SK-N-SH (cell line): Measurements from ENCODE around the gene TEX12. TPM values are rescaled to one million over a fixed set of nuclear protein-coding genes. Genes with fewer than 3 reads are reported as not detected.

Experiments
- CTCF ChIA-PET: fragments of 300-600, 350-600 bp; formaldehyde crosslinking; extraction: SDS; loops from one replicate; lab custom pipeline; 2021; lab: Yijun Ruan, JAX
- POLR2A ChIA-PET: fragments of 350-600 bp; sonication (Branson Sonifier 250); formaldehyde crosslinking; extraction: SDS; loops from one replicate; lab custom pipeline; 2020; ENCODE audit warnings: antibody characterized with exemption, inconsistent platforms; lab: Yijun Ruan, JAX
- DNase-seq: peaks from one replicate; pipeline ENCODE4 v3.0.0; 2012
- H2AFZ ChIP-seq: fragments of 200-600 bp; sonication (generic); 2 replicates; pipeline ENCODE4 v1.8.1; 2016; ENCODE audit warnings: antibody characterized with exemption, mild to moderate bottlenecking, low read depth
- H3F3A ChIP-seq: fragments of 200-600 bp; sonication (generic); replicated peaks from 2 replicates; pipeline ENCODE3; 2016; ENCODE audit warnings: antibody characterized with exemption, mild to moderate bottlenecking; ENCODE audit not compliant: insufficient read depth
- H3K27ac ChIP-seq, 2 experiments: fragments of 200-500 bp in 1 of 2; fragments of 200-600 bp in 1 of 2; sonication (Bioruptor generic) in 1 of 2; sonication (generic), shearing (Covaris generic) in 1 of 2; 2 replicates each; pipeline versions ENCODE4 v1.5.1 to v1.6.1; 2014 to 2016; ENCODE audit warnings: low read depth in 2 of 2, inconsistent platforms in 1 of 2, low read length in 1 of 2, mild to moderate bottlenecking in 1 of 2, mixed read lengths in 1 of 2
- H3K27me3 ChIP-seq: fragments of 200-600 bp; sonication (generic), shearing (Covaris generic); 2 replicates; pipeline ENCODE4 v1.6.1; 2016; ENCODE audit warnings: mixed run types; ENCODE audit not compliant: insufficient read depth
- H3K36me3 ChIP-seq, 2 experiments: fragments of 200-500 bp in 1 of 2; fragments of 200-600 bp in 1 of 2; sonication (Bioruptor generic) in 1 of 2; sonication (generic) in 1 of 2; replicated peaks in 1 of 2; 2 replicates each; pipeline versions ENCODE3 to v1.5.1; 2014 to 2016; ENCODE audit warnings: low read length in 1 of 2, mild to moderate bottlenecking in 1 of 2; ENCODE audit not compliant: insufficient read depth in 2 of 2, control insufficient read depth in 1 of 2
- H3K4me1 ChIP-seq, 2 experiments: fragments of 200-500 bp in 1 of 2; fragments of 200-600 bp in 1 of 2; sonication (Bioruptor generic) in 1 of 2; sonication (generic), shearing (Covaris generic) in 1 of 2; 2 replicates each; pipeline versions ENCODE4 v1.5.1 to v1.6.1; 2014 to 2016; ENCODE audit warnings: low read depth in 1 of 2, low read length in 1 of 2, mixed run types in 1 of 2; ENCODE audit not compliant: insufficient read depth in 2 of 2, control insufficient read depth in 1 of 2
- H3K4me2 ChIP-seq: fragments of 200-600 bp; sonication (generic), shearing (Covaris generic); 2 replicates; pipeline ENCODE4 v1.6.1; 2017; ENCODE audit warnings: mixed run types
- H3K4me3 ChIP-seq, 2 experiments: fragments of 200-500 bp in 1 of 2; fragments of 200-600 bp in 1 of 2; sonication (Bioruptor generic) in 1 of 2; sonication (generic), shearing (Covaris generic) in 1 of 2; 2 replicates each; pipeline versions ENCODE4 v1.5.1 to v1.8.1; 2014 to 2016; ENCODE audit warnings: low read depth in 2 of 2, inconsistent platforms in 1 of 2, low read length in 1 of 2, mild to moderate bottlenecking in 1 of 2, mixed read lengths in 1 of 2, moderate library complexity in 1 of 2
- H3K79me2 ChIP-seq: fragments of 200-600 bp; sonication (generic); 2 replicates; pipeline ENCODE4 v1.8.1; 2017; ENCODE audit warnings: mild to moderate bottlenecking; ENCODE audit not compliant: insufficient read depth
- H3K9ac ChIP-seq: fragments of 200-600 bp; sonication (generic); 2 replicates; pipeline ENCODE4 v1.6.1; 2017; ENCODE audit warnings: mixed run types
- H3K9me2 ChIP-seq: fragments of 200-600 bp; sonication (generic); 2 replicates; pipeline ENCODE4 v1.6.1; 2017; ENCODE audit warnings: mixed run types
- H3K9me3 ChIP-seq: fragments of 200-600 bp; sonication (generic); 2 replicates; pipeline ENCODE4 v1.6.1; 2017; ENCODE audit warnings: mixed run types, mild to moderate bottlenecking, moderate library complexity
- H4K20me1 ChIP-seq: fragments of 200-600 bp; sonication (generic); 2 replicates; pipeline ENCODE4 v1.6.1; 2017; ENCODE audit warnings: mild to moderate bottlenecking, mixed run types; ENCODE audit not compliant: insufficient read depth
- CHD2 ChIP-seq: fragments of 150-350 bp; IDR thresholded peaks from 2 replicates; pipeline ENCODE4 v1.6.1; 2018; ENCODE audit warnings: low read length; ENCODE audit not compliant: partially characterized antibody
- EP300 ChIP-seq, 2 experiments: IDR thresholded peaks; 2 replicates each; pipeline versions ENCODE4 v1.4.0 to v1.6.1; 2012; ENCODE audit warnings: borderline replicate concordance in 1 of 2, low read depth in 1 of 2, low read length in 1 of 2
- EZH2phosphoT487 ChIP-seq: fragments of 200-600 bp; sonication (generic); IDR thresholded peaks from 2 replicates; pipeline ENCODE4 v1.6.1; 2017; ENCODE audit warnings: low read depth, mixed run types, mild to moderate bottlenecking, antibody characterized with exemption, moderate library complexity, borderline replicate concordance
- FOSL2 ChIP-seq: IDR thresholded peaks from 2 replicates; pipeline ENCODE4 v1.4.0; 2012; ENCODE audit warnings: low read depth, mild to moderate bottlenecking, moderate library complexity, borderline replicate concordance
- FOXJ3 ChIP-seq: sonication (generic); formaldehyde crosslinking; IDR thresholded peaks from 2 replicates; pipeline ENCODE4 v1.5.1; 2020; ENCODE audit warnings: mild to moderate bottlenecking, missing genetic modification reagents
- GABPA ChIP-seq: IDR thresholded peaks from 2 replicates; pipeline ENCODE4 v1.4.0; 2012; ENCODE audit warnings: low read depth, mild to moderate bottlenecking
- GATA2 ChIP-seq: sonication (generic); formaldehyde crosslinking; IDR thresholded peaks from 2 replicates; pipeline ENCODE4 v1.5.0; 2020; ENCODE audit warnings: mild to moderate bottlenecking, missing genetic modification reagents
- JUND ChIP-seq: IDR thresholded peaks from 2 replicates; pipeline ENCODE4 v1.4.0; 2012
- MEF2A ChIP-seq: IDR thresholded peaks from 2 replicates; pipeline ENCODE4 v1.4.0; 2012; ENCODE audit warnings: low read depth, borderline replicate concordance
- MXI1 ChIP-seq: IDR thresholded peaks from 2 replicates; pipeline ENCODE4 v1.6.1; 2012; ENCODE audit warnings: mild to moderate bottlenecking, low read depth, low read length, improper control_type of control experiment
- NRF1 ChIP-seq: IDR thresholded peaks from 2 replicates; pipeline ENCODE4 v1.6.1; 2012; ENCODE audit warnings: low read depth, mild to moderate bottlenecking, low read length
- POLR2AphosphoS5 ChIP-seq: IDR thresholded peaks from 2 replicates; pipeline ENCODE4 v1.6.1; 2012; ENCODE audit warnings: low read depth, low read length
- RAD21 ChIP-seq: IDR thresholded peaks from 2 replicates; pipeline ENCODE4 v1.6.1; 2012; ENCODE audit warnings: mild to moderate bottlenecking, low read length
- RCOR1 ChIP-seq: fragments of 150-350 bp; IDR thresholded peaks from 2 replicates; pipeline ENCODE4 v1.6.1; 2017; ENCODE audit warnings: antibody characterized with exemption, low read length
- RFX5 ChIP-seq: IDR thresholded peaks from 2 replicates; pipeline ENCODE4 v1.6.1; 2012; ENCODE audit warnings: mild to moderate bottlenecking, improper control_type of control experiment, low read length
- SIN3A ChIP-seq: IDR thresholded peaks from 2 replicates; pipeline ENCODE4 v1.6.1; 2012; ENCODE audit warnings: low read depth, mild to moderate bottlenecking, low read length, moderate library complexity, borderline replicate concordance
- SMC3 ChIP-seq: IDR thresholded peaks from 2 replicates; pipeline ENCODE4 v1.6.1; 2012; ENCODE audit warnings: low read depth, low read length, improper control_type of control experiment
- TCF12 ChIP-seq: IDR thresholded peaks from 2 replicates; pipeline ENCODE4 v1.4.0; 2012
- YY1 ChIP-seq: IDR thresholded peaks from 2 replicates; pipeline ENCODE4 v1.4.0; 2012; ENCODE audit warnings: low read depth, mild to moderate bottlenecking
- WGBS: methylation state at CpG from one replicate; pipeline ENCODE4 v1.1.6; 2017; ENCODE audit warnings: low lambda C conversion rate; 5-methylcytosine and 5-hydroxymethylcytosine counted together
- polyA plus RNA-seq, 3 experiments: library from polyadenylated mRNA; depleted of rRNA; stranded (reverse); fragments of >200 nt; gene quantifications; 2 replicates each; pipeline ENCODE4 v1.2.3, GENCODE V29; 2012
- TF ChIP-seq, protein P1 (sequence below): IDR thresholded peaks from 2 replicates; pipeline ENCODE4; 2012
- TF ChIP-seq, protein P2 (sequence below): IDR thresholded peaks from 2 replicates; pipeline ENCODE4 v1.4.0; 2012; ENCODE audit warnings: low read depth, borderline replicate concordance
- TF ChIP-seq, protein P3 (sequence below): IDR thresholded peaks from 2 replicates; pipeline ENCODE4 v1.4.0; 2012; ENCODE audit warnings: low read depth
- TF ChIP-seq, protein P4 (sequence below): IDR thresholded peaks from 2 replicates; pipeline ENCODE4 v1.4.0; 2012; ENCODE audit warnings: low read depth, borderline replicate concordance
- TF ChIP-seq, protein P5 (sequence below): fragments of 150-350 bp; IDR thresholded peaks from 2 replicates; pipeline ENCODE4 v1.6.1; 2016; ENCODE audit warnings: mild to moderate bottlenecking, low read depth, low read length

The TEX12 gene
- polyA plus RNA-seq, 1 of the 3 experiments (the other 2 are of a cell fraction): not detected

DNA sequence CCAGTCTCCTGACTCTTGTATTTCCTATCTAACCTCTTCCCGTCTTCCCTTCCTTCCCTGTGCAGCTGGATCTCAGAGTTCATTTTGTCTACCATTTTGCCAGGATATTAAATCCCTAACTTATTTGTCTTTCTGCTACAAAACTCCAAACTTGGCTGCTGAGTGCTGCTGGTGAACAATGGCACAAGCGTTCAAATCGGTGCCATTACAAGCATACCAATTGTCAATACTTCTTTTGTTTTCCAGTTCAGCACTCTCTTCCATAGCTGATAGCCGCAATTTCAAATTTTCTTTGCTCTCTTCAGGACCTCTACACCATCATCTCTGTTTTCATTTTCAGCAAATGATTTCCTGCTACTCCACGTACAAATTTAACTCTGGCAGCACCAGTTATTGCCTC, 16.7 kb upstream of the TEX12 start (continued):
- TF ChIP-seq EZH2phosphoT487 (no peak), NRF1 (no peak), TCF12 (no peak), GATA2 (no peak), RAD21 (no peak), POLR2AphosphoS5 (no peak), JUND (no peak), SMC3 (no peak), RCOR1 (no peak), EP300 (IDR thresholded peaks at IDR 0.05; ENCODE audit: borderline replicate concordance in 1 of 2, low read depth in 1 of 2, low read length in 1 of 2) (no peak)
- TF ChIP-seq, protein P1, sequence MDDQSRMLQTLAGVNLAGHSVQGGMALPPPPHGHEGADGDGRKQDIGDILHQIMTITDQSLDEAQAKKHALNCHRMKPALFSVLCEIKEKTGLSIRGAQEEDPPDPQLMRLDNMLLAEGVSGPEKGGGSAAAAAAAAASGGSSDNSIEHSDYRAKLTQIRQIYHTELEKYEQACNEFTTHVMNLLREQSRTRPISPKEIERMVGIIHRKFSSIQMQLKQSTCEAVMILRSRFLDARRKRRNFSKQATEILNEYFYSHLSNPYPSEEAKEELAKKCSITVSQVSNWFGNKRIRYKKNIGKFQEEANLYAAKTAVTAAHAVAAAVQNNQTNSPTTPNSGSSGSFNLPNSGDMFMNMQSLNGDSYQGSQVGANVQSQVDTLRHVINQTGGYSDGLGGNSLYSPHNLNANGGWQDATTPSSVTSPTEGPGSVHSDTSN: no peak
- TF ChIP-seq, protein P2, sequence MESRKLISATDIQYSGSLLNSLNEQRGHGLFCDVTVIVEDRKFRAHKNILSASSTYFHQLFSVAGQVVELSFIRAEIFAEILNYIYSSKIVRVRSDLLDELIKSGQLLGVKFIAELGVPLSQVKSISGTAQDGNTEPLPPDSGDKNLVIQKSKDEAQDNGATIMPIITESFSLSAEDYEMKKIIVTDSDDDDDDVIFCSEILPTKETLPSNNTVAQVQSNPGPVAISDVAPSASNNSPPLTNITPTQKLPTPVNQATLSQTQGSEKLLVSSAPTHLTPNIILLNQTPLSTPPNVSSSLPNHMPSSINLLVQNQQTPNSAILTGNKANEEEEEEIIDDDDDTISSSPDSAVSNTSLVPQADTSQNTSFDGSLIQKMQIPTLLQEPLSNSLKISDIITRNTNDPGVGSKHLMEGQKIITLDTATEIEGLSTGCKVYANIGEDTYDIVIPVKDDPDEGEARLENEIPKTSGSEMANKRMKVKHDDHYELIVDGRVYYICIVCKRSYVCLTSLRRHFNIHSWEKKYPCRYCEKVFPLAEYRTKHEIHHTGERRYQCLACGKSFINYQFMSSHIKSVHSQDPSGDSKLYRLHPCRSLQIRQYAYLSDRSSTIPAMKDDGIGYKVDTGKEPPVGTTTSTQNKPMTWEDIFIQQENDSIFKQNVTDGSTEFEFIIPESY: no peak

DNA sequence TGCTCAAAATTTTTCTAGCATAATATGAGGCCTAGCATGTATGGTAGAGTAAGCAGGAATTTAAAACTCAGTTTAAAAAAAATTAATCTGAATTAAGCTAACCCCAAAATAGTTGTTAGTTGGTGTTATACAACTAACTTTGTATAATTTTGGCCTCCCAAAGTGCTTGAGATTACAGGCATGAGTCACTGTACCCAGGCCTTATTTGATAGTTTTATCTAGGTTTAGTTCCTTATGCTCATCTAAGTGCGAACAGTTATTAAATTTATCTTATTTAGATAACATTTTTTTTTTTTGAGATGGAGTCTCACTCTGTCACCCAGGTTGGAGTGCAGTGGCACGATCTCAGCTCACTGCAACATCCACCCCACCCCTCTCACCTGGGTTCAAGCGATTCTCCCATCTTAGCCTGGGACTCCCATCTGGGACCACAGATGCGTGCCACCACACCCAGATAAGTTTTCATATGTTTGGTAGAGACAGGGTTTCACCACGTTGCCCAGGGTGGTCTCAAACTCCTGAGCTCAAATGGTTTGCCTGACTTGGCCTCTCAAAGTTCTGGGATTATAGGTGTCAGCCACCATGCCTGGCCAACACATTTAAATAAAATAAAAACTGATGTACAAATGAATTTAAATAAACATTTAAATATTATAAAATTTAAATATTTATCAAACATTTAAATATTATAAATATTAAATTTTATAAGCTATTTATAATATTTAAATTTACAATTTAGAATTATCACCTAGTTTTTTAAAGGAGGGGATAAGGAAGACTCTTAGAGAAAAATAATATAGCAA, 10.8 kb upstream of the TEX12 start:
- TF ChIP-seq FOSL2 (no peak), NRF1 (no peak), GABPA (no peak), CHD2 (no peak), MEF2A (no peak), RFX5 (no peak), MXI1 (no peak), SIN3A (no peak), FOXJ3 (CRISPR knock-in tag) (no peak), YY1 (no peak), EP300 (IDR thresholded peaks at IDR 0.05; ENCODE audit: borderline replicate concordance in 1 of 2, low read depth in 1 of 2, low read length in 1 of 2) (no peak)
- TF ChIP-seq, protein P3, sequence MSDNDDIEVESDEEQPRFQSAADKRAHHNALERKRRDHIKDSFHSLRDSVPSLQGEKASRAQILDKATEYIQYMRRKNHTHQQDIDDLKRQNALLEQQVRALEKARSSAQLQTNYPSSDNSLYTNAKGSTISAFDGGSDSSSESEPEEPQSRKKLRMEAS: no peak
- TF ChIP-seq, protein P4, sequence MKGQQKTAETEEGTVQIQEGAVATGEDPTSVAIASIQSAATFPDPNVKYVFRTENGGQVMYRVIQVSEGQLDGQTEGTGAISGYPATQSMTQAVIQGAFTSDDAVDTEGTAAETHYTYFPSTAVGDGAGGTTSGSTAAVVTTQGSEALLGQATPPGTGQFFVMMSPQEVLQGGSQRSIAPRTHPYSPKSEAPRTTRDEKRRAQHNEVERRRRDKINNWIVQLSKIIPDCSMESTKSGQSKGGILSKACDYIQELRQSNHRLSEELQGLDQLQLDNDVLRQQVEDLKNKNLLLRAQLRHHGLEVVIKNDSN: no peak
- TF ChIP-seq, protein P1: no peak
- TF ChIP-seq, protein P5, sequence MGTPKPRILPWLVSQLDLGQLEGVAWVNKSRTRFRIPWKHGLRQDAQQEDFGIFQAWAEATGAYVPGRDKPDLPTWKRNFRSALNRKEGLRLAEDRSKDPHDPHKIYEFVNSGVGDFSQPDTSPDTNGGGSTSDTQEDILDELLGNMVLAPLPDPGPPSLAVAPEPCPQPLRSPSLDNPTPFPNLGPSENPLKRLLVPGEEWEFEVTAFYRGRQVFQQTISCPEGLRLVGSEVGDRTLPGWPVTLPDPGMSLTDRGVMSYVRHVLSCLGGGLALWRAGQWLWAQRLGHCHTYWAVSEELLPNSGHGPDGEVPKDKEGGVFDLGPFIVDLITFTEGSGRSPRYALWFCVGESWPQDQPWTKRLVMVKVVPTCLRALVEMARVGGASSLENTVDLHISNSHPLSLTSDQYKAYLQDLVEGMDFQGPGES: no peak
- Histone ChIP-seq H3K79me2 (no peaks in the 10 kb centered on the region), H3K9me3 (no peaks in the 10 kb centered on the region), H3K9ac (no peak overlapping the region), H3K27ac (peak overlapping the region in 1 of 2 experiments; percentile 88; a peak in 2 of 4 replicates), H2AFZ (no peak overlapping the region), H3F3A (peaks cover 11% of the 10 kb centered on the region), H3K4me1 (peaks cover 0 to 15% of the 10 kb centered on the region in 2 experiments; a peak in 1 of 4 replicates), H3K27me3 (no peaks in the 10 kb centered on the region), H3K36me3 (no peaks in the 10 kb centered on the region), H4K20me1 (no peaks in the 10 kb centered on the region), H3K9me2 (no peaks in the 10 kb centered on the region), H3K4me3 (no peak overlapping the region), H3K4me2 (no peak overlapping the region)
- ChIA-PET CTCF (interaction anchor here (1.7 to 1.8 kb wide), 2 partner anchors 19 to 43 kb away, joined by 6 to 7 read pairs; partner anchors contain the start of gene BCO2), POLR2A (no interaction called here)
- DNase-seq: no peak
- WGBS: 86% methylated on average over 5 of the region's 5 CpGs
